ENCODE measurements around the gene ASIC2. TPM values are rescaled to one million over a fixed set of nuclear protein-coding genes. Genes with fewer than 3 reads are reported as not detected.

The ASIC2 gene
- total and polyA plus RNA-seq, 2 experiments from 2014 or later: 0.52 to 2.8 TPM

GRCh38 chr17:33342025-33342424, 48.9 kb upstream of the ASIC2 start:
- Histone ChIP-seq H3F3A (replicated peaks; ENCODE audit: low read depth) (no peaks in the 10 kb centered on the region; the same call in 1 of the 2 replicates), H3K4me1 (ENCODE audit: insufficient read depth) (peaks cover 28% of the 10 kb centered on the region), H4K20me1 (replicated peaks; ENCODE audit: insufficient read depth) (no peaks in the 10 kb centered on the region), H3K27me3 (ENCODE audit: insufficient read depth) (peaks cover 27% of the 10 kb centered on the region), H3K9me2 (ENCODE audit: insufficient read depth) (peaks cover 24% of the 10 kb centered on the region), H3K4me3 (no peak overlapping the region), H3K79me2 (replicated peaks; ENCODE audit: insufficient read depth) (no peaks in the 10 kb centered on the region), H2AFZ (no peak overlapping the region), H3K36me3 (ENCODE audit: insufficient read depth) (no peaks in the 10 kb centered on the region), H3K27ac (ENCODE audit: low read depth) (no peak overlapping the region), H3K4me2 (no peak overlapping the region)
- Mint-ChIP-seq H3K4me1 (peaks cover 23% of the 10 kb centered on the region; the same call in 2 of the 3 replicates), H3K27ac (no peak overlapping the region), H3K9me3 (no peaks in the 10 kb centered on the region; the same call in 1 of the 3 replicates), H3K27me3 (ENCODE audit: insufficient read depth, low read depth, poor library complexity) (peaks cover 21% of the 10 kb centered on the region), H3K36me3 (ENCODE audit: low read depth) (no peaks in the 10 kb centered on the region), H3K4me3 (no peak overlapping the region)
- ATAC-seq (no peak), DNase-seq (ENCODE audit: low spot score) (no peak)
- TF ChIP-seq EZH2phosphoT487 (IDR thresholded peaks at IDR 0.05; ENCODE audit: unreplicated experiment): no peak
- TF ChIP-seq JUNB (IDR thresholded peaks at IDR 0.05; ENCODE audit: unreplicated experiment): no peak
- TF ChIP-seq REST (IDR thresholded peaks at IDR 0.05; ENCODE audit: unreplicated experiment): no peak
- TF ChIP-seq ETS1 (IDR thresholded peaks at IDR 0.05): no peak
- no peak for TF ChIP-seq ZNF462 (CRISPR knock-in tag; IDR thresholded peaks at IDR 0.05)
- no peak for TF ChIP-seq ZNF114 (CRISPR knock-in tag; IDR thresholded peaks at IDR 0.05)
- TF ChIP-seq ZNF331 (CRISPR knock-in tag; IDR thresholded peaks at IDR 0.05; ENCODE audit: low read depth): no peak
- TF ChIP-seq NANOG (IDR thresholded peaks at IDR 0.05; ENCODE audit: borderline replicate concordance): no peak
- TF ChIP-seq CTCF (conservative IDR thresholded peaks at IDR 0.05; ENCODE audit: low read depth in 2 of 2): no peak
- TF ChIP-seq POLR2AphosphoS5 (IDR thresholded peaks at IDR 0.05; ENCODE audit: low read depth): no peak
- no peak for TF ChIP-seq EZH2 (IDR thresholded peaks at IDR 0.05; ENCODE audit: low read depth, unreplicated experiment)
- no peak for TF ChIP-seq CREB1 (CRISPR knock-in tag; IDR thresholded peaks at IDR 0.05; ENCODE audit: low read depth)
- TF ChIP-seq STAT1 (IDR thresholded peaks at IDR 0.05; ENCODE audit: unreplicated experiment): no peak
